Measurements from ENCODE around the gene ACSF2. TPM values are rescaled to one million over a fixed set of nuclear protein-coding genes. Genes with fewer than 3 reads are reported as not detected.
A peak's percentile ranks its signal among the peaks of the same experiment; 100 is the strongest.

Gene ACSF2
- total RNA-seq, 1 experiment from 2014 or later = 12.2 TPM

DNA sequence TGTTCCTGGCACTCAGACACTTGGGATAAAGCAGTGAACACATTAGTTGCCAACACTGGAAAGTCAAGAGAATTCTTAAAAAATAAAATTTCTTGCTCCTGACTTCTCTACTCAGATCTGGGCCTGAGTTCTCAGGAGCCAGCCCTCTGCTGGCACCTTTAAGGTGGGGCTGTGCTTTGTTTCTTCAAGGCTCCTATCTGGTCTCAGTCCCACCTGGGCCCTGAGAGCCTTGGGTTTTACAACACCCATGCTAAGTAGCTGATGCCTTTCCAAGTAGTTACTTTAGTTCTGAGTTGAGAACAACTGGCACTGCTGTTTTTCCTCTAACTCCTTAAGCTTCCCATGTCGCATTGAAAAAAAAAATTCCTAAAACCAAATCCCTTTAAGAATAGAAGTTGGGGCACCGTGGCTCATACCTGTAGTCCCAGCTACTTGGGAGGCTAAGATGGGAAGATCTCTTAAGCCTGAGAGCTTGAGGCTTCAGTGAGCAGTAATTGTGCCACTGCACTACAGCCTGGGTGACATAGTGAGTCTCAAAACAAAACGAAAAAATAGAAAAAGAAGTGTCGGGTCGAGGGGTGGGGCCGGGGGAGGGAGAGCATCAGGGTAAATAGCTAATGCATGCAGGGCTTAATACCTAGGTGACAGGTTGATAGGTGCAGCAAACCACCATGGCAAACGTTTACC is 26.1 kb downstream of the ACSF2 start:
- Histone ChIP-seq H3K18ac (ENCODE audit: insufficient read length, low read depth, low read length) (no peak overlapping the region), H2BK12ac (ENCODE audit: insufficient read length, low read depth, low read length) (no peak overlapping the region), H2BK20ac (ENCODE audit: low read depth, low read length, poor library complexity, severe bottlenecking) (no peak overlapping the region), H2AK5ac (ENCODE audit: insufficient read length, low read length) (no peak overlapping the region), H3K9ac (ENCODE audit: extremely low read depth, insufficient read length, low read length) (no peak overlapping the region), H3K79me2 (ENCODE audit: insufficient read depth, low read length) (no peaks in the 10 kb centered on the region), H3K9me3 (ENCODE audit: control insufficient read depth, low read depth, low read length) (no peaks in the 10 kb centered on the region), H4K20me1 (ENCODE audit: control insufficient read depth, insufficient read depth, insufficient read length) (no peaks in the 10 kb centered on the region), H3K23ac (ENCODE audit: insufficient read length, low read depth, low read length) (no peak overlapping the region), H3K4ac (ENCODE audit: low read depth, low read length) (no peak overlapping the region), H3K4me2 (ENCODE audit: insufficient read depth, insufficient read length, low read length) (no peak overlapping the region), H3K27me3 (ENCODE audit: insufficient read depth, low read length) (no peaks in the 10 kb centered on the region), H3K4me1 (ENCODE audit: insufficient read depth, low read length) (no peaks in the 10 kb centered on the region), H2BK5ac (ENCODE audit: insufficient read length, low read length) (no peak overlapping the region), H3K14ac (ENCODE audit: insufficient read depth, low read length) (no peak overlapping the region), H2BK120ac (ENCODE audit: low read depth, low read length, poor library complexity, severe bottlenecking) (no peak overlapping the region), H3T11ph (ENCODE audit: low read length) (no peak overlapping the region), H3K56ac (ENCODE audit: insufficient read length, low read depth, low read length) (no peak overlapping the region), H3K27ac (ENCODE audit: insufficient read length, low read depth, low read length) (no peak overlapping the region), H2AFZ (ENCODE audit: low read length) (no peak overlapping the region), H4K8ac (replicated peaks; ENCODE audit: insufficient read length, low read depth, low read length) (no peak overlapping the region), H4K91ac (ENCODE audit: insufficient read length, low read depth, low read length) (no peak overlapping the region), H3K23me2 (ENCODE audit: insufficient read length, low read depth, low read length, poor library complexity, severe bottlenecking) (no peaks in the 10 kb centered on the region), H3K79me1 (ENCODE audit: insufficient read depth, low read depth, low read length, poor library complexity, severe bottlenecking) (no peaks in the 10 kb centered on the region), H2BK15ac (ENCODE audit: low read depth, low read length) (no peak overlapping the region), H4K5ac (ENCODE audit: insufficient read length, low read depth, low read length) (no peak overlapping the region)
- Mint-ChIP-seq H3K36me3 (ENCODE audit: insufficient read depth in 1 of 3, low read depth in 3 of 3) (no peaks in the 10 kb centered on the region), H3K9me3 (no peaks in the 10 kb centered on the region), H3K27ac (no peak overlapping the region), H3K27me3 (ENCODE audit: low read depth) (no peaks in the 10 kb centered on the region; the same call in 1 of the 2 replicates), H3K4me3 (no peak overlapping the region), H3K4me1 (no peaks in the 10 kb centered on the region)
- no CpG with 5 or more reads among the region's 7 CpGs for WGBS (ENCODE audit: extremely low coverage, insufficient read length, low lambda C conversion rate)
- DNase-seq = no peak
- TF ChIP-seq, protein P1, sequence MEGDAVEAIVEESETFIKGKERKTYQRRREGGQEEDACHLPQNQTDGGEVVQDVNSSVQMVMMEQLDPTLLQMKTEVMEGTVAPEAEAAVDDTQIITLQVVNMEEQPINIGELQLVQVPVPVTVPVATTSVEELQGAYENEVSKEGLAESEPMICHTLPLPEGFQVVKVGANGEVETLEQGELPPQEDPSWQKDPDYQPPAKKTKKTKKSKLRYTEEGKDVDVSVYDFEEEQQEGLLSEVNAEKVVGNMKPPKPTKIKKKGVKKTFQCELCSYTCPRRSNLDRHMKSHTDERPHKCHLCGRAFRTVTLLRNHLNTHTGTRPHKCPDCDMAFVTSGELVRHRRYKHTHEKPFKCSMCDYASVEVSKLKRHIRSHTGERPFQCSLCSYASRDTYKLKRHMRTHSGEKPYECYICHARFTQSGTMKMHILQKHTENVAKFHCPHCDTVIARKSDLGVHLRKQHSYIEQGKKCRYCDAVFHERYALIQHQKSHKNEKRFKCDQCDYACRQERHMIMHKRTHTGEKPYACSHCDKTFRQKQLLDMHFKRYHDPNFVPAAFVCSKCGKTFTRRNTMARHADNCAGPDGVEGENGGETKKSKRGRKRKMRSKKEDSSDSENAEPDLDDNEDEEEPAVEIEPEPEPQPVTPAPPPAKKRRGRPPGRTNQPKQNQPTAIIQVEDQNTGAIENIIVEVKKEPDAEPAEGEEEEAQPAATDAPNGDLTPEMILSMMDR (conservative IDR thresholded peaks at IDR 0.05) = peak; percentile 29; the same call in 1 of the 3 replicates
